Metanephros (tissue), 2 donors: ENCODE measurements around the gene SAC3D1. TPM values are rescaled to one million over a fixed set of nuclear protein-coding genes. Genes with fewer than 3 reads are reported as not detected.

Experiments used
- small RNA-seq: library from RNA; depleted of rRNA; stranded (forward); fragments of <200 nt; gene quantifications from one replicate; pipeline ENCODE3, GENCODE V24; 2014; ENCODE audit warnings: low replicate concordance
- total RNA-seq: library from RNA; depleted of rRNA; stranded (reverse); fragments of >200 nt; gene quantifications from one replicate; pipeline ENCODE4 v1.2.3, GENCODE V29; 2014

The SAC3D1 gene
- 7.8 TPM for total RNA-seq

GRCh38 chr11:65040847-65041622, at the start of gene SAC3D1:
SAC3D1 (plus strand) TSS chr11:65041210; CDS start chr11:65041293, 83 bp downstream.

DNA sequence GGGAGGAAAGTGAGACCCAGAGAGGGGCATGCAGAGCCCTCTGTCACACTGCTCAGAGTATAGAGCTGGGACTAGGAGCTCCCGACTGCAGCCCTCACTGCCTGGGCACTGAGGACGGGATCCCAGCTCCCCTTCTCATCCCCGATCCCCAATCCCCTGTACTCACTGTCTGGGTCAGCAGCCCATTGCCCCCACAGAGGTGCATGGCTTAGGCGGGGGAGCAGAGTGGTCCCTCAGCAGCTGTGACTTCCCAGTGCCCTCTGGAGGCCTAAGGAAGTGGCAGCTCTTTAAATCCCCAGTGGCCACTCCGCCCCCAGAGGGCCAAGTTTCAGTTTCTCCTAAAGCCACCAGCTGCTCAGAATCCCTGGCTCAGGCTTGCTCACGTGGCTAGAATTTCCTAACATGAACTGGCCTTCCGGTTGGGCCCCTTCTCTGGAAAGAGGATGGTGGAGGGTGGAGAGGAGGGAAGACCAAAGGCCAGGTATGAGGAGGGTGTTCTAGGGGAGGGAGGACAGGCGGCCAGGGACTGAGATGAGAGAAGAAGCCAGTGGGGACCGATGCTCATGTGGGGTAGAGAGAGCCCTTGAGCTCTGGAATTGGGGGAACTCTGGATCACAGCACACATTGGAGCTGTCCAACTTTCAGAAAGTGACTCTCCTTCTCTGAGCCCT, 44.2 kb upstream of the SAC3D1 start, which contains the start of gene BATF2:
Gene BATF2, minus strand, starts transcription at position 262 of the 671 bp plus-strand sequence. Its CDS starts 57 bp downstream, at position 205.

GRCh38 chr11:65013888-65014725, 26.9 kb upstream of the SAC3D1 start, which contains the start of gene ARL2:
ARL2 (plus strand) TSS chr11:65014160; CDS start chr11:65014208, 48 bp downstream.

GRCh38 chr11:65027213-65028067, 13.6 kb upstream of the SAC3D1 start, which contains the start of gene SNX15:
SNX15 (plus strand) TSS chr11:65027439; CDS start chr11:65027538, 99 bp downstream.

DNA sequence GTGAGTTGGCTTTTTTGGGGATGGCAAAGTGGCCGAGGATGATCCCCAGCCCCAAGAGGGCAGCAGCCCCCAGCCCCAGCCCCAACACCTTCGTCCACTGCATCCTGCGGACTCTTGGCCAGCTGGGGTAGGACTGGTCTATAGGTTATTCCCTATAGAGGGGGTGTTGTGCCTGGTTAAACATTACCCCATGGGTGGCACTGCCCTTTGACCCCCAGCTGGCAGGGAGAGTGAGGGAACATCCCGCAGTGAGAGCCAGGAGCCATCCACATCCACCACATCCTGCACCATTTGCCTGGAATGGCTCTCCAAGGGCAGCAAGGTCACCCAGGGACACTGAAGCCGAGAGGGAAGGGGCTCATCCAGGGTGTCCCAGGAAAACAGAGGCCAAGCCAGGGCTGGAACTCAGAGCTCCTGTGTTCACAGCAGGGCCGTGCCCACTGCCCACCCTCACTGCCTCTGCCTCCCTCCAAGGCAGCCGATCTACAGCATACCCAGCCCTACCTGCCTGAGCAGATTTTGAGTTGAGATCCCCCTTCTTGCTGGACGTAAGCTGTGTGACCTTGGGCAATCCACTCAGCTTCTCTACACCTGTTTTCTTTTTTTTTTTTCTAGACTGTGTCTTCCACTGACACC, 17.5 kb downstream of the SAC3D1 start, which contains the start of gene NAALADL1:
Gene NAALADL1, minus strand, starts transcription at position 135 of the 636 bp plus-strand sequence. Its CDS starts 32 bp downstream, at position 103.

DNA sequence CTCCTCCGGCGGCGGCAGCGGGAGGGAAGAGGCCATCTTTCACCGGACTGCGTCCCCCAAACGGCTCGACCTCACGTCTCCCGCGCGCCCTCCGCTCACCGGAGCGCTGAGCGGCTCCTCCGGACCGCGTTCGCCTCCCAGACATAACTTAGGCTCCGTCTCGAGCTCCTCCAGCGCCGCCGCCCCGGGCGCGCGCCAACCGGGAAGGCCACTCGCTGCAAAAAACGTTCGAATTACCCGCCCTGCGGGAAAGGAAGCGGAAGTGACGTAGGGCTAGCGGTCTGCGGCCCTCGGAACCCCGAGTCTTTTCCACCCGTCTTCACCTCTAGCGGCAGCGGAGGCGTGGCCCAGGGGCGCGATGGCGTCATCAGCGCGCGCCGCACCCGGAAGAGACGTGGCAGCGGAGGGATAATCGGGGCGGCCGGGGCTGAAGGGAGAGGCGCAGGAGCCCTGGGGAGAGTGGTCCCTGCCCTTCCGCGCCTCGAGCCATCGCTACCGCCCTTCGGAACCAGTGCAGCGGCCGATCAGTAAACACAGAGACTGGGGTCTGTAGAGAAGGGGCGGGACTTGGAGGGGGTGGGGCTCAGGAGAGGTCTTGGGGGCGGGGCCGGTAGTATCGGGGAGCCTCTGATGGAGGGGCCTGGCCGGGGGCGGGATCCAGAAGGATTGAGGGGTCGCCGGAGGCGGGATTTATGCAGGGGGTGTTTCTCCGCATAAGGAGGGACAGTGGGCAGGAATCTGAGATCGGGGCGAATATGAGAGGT, 43.0 kb downstream of the SAC3D1 start, which contains the start of the genes CDCA5 and ZFPL1:
Gene CDCA5, minus strand, starts transcription at position 207 of the 764 bp plus-strand sequence. Its CDS starts 62 bp downstream, at position 145.
Gene ZFPL1, plus strand, starts transcription at position 389 of the 764 bp plus-strand sequence. CDS start 477 bp downstream, outside the sequence.

Small RNA genes within 50 kb of the gene (small RNA-seq; reads per million reads assigned to genes)
- not detected for gene MIR6879
- gene SNX15, result not detected

Other genes starting within 250 kb of the SAC3D1 start
- gene MAP4K2, start 238.0 kb upstream of the SAC3D1 start, total RNA-seq, result 23.6 TPM
- 31.8 TPM for gene MEN1, start 230.7 kb upstream of the SAC3D1 start, total RNA-seq
- 8.7 TPM for gene CDC42BPG, start 196.6 kb upstream of the SAC3D1 start, total RNA-seq
- 62.8 TPM for gene EHD1, start 162.6 kb upstream of the SAC3D1 start, total RNA-seq
- gene ATG2A, start 124.0 kb upstream of the SAC3D1 start, total RNA-seq, result 31.4 TPM
- 14.4 TPM for gene PPP2R5B, start 116.5 kb upstream of the SAC3D1 start, total RNA-seq
- gene GPHA2, start 105.3 kb upstream of the SAC3D1 start, total RNA-seq, result 1.3 TPM
- 0.70 TPM for gene MAJIN, start 69.1 kb upstream of the SAC3D1 start, total RNA-seq
- 2.4 TPM for gene BATF2, start 44.2 kb upstream of the SAC3D1 start, total RNA-seq
- gene ARL2, start 27.1 kb upstream of the SAC3D1 start, total RNA-seq, result 91.7 TPM
- 21.5 TPM for gene SNX15, start 13.8 kb upstream of the SAC3D1 start, total RNA-seq
- 20.2 TPM for gene NAALADL1, start 17.3 kb downstream of the SAC3D1 start, total RNA-seq
- gene CDCA5, start 42.8 kb downstream of the SAC3D1 start, total RNA-seq, result 6.4 TPM
- gene ZFPL1, start 43.0 kb downstream of the SAC3D1 start, total RNA-seq, result 29.6 TPM
- 421 TPM for gene VPS51, start 55.0 kb downstream of the SAC3D1 start, total RNA-seq
- gene TM7SF2, start 70.7 kb downstream of the SAC3D1 start, total RNA-seq, result 65.0 TPM
- 8.0 TPM for gene ZNHIT2, start 76.5 kb downstream of the SAC3D1 start, total RNA-seq
- gene FAU, start 80.9 kb downstream of the SAC3D1 start, total RNA-seq, result 650 TPM
- 57.1 TPM for gene MRPL49, start 81.1 kb downstream of the SAC3D1 start, total RNA-seq
- gene SYVN1, start 93.3 kb downstream of the SAC3D1 start, total RNA-seq, result 22.3 TPM
- not detected for gene SPDYC, start 129.0 kb downstream of the SAC3D1 start, total RNA-seq
- 142 TPM for gene CAPN1, start 140.7 kb downstream of the SAC3D1 start, total RNA-seq
- 11.9 TPM for gene POLA2, start 220.8 kb downstream of the SAC3D1 start, total RNA-seq